Fibroblast of lung (primary cell): ENCODE results near the gene VEGFC.

Source experiments
- EZH2 ChIP-seq: IDR thresholded peaks from 2 replicates; pipeline ENCODE4 v1.5.1; 2012; ENCODE audit warnings: low read length, control low read depth, mild to moderate bottlenecking; ENCODE audit errors: missing control alignments
- TF ChIP-seq, protein P1 (sequence below), 2 donors: IDR thresholded peaks in 1 of 2; conservative IDR thresholded peaks in 1 of 2; 1 replicate in 1 of 2; 2 replicates in 1 of 2; pipeline ENCODE4 v1.5.1; 2011 to 2012; ENCODE audit warnings: low read length in 2 of 2, control low read depth in 1 of 2, inconsistent platforms in 1 of 2, low read depth in 1 of 2, mild to moderate bottlenecking in 1 of 2

- TF ChIP-seq, protein P1, sequence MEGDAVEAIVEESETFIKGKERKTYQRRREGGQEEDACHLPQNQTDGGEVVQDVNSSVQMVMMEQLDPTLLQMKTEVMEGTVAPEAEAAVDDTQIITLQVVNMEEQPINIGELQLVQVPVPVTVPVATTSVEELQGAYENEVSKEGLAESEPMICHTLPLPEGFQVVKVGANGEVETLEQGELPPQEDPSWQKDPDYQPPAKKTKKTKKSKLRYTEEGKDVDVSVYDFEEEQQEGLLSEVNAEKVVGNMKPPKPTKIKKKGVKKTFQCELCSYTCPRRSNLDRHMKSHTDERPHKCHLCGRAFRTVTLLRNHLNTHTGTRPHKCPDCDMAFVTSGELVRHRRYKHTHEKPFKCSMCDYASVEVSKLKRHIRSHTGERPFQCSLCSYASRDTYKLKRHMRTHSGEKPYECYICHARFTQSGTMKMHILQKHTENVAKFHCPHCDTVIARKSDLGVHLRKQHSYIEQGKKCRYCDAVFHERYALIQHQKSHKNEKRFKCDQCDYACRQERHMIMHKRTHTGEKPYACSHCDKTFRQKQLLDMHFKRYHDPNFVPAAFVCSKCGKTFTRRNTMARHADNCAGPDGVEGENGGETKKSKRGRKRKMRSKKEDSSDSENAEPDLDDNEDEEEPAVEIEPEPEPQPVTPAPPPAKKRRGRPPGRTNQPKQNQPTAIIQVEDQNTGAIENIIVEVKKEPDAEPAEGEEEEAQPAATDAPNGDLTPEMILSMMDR (conservative IDR thresholded peaks at IDR 0.05 in 1 of 2, IDR thresholded peaks at IDR 0.05 in 1 of 2; ENCODE audit: low read depth in 1 of 2, low read length in 2 of 2): no peak
- TF ChIP-seq EZH2: no peak
These were observed 1.9 kb upstream of the VEGFC start for GRCh38 chr4:176794651-176795050.
